ENCODE measurements around the gene PACSIN2.
"Not testable (repeated sequence)": the region's sequence is repeated elsewhere in the genome, so short reads cannot be mapped to it uniquely, and the experiment has no call there.

PACSIN2 gene

GRCh38 chr22:42925598-42925997 is 89.4 kb downstream of the PACSIN2 start:
- no peak for DNase-seq (ENCODE audit: low read depth)

- not testable (repeated sequence) for DNase-seq (ENCODE audit: low read depth)
Measured at GRCh38 chr22:42925031-42925430, 89.9 kb downstream of the PACSIN2 start.

GRCh38 chr22:42924436-42924835 is 90.5 kb downstream of the PACSIN2 start:
- no peak for DNase-seq (ENCODE audit: low read depth)

GRCh38 chr22:42922374-42923191 is 92.4 kb downstream of the PACSIN2 start:
- no peak for DNase-seq (ENCODE audit: low read depth)

GRCh38 chr22:42920101-42920820 is 94.7 kb downstream of the PACSIN2 start:
- no peak for DNase-seq (ENCODE audit: low read depth)

- no peak for DNase-seq (ENCODE audit: low read depth)
Measured at GRCh38 chr22:42919199-42919598, 95.8 kb downstream of the PACSIN2 start.

GRCh38 chr22:42918500-42918899 is 96.4 kb downstream of the PACSIN2 start:
- DNase-seq (ENCODE audit: low read depth) = no peak

GRCh38 chr22:42917358-42917757 is 97.6 kb downstream of the PACSIN2 start:
- not testable (repeated sequence) for DNase-seq (ENCODE audit: low read depth)

GRCh38 chr22:42915980-42916765 is 98.8 kb downstream of the PACSIN2 start:
- no peak for DNase-seq (ENCODE audit: low read depth)

- no peak for DNase-seq (ENCODE audit: low read depth)
Measured at GRCh38 chr22:42914511-42915076, 100.4 kb downstream of the PACSIN2 start.

- no peak for DNase-seq (ENCODE audit: low read depth)
Measured at GRCh38 chr22:42913874-42914510, 101.0 kb downstream of the PACSIN2 start.

- DNase-seq (ENCODE audit: low read depth) = no peak
Measured at GRCh38 chr22:42912059-42912458, 102.9 kb downstream of the PACSIN2 start.

GRCh38 chr22:42910221-42910942 is 104.6 kb downstream of the PACSIN2 start:
- DNase-seq (ENCODE audit: low read depth) = no peak

- no peak for DNase-seq (ENCODE audit: low read depth)
Measured at GRCh38 chr22:42909363-42910058, 105.4 kb downstream of the PACSIN2 start.

GRCh38 chr22:42908374-42908746 is 106.6 kb downstream of the PACSIN2 start:
- DNase-seq (ENCODE audit: low read depth) = no peak

- DNase-seq (ENCODE audit: low read depth) = no peak
Measured at GRCh38 chr22:42907404-42908373, 107.3 kb downstream of the PACSIN2 start.

GRCh38 chr22:42906605-42907348 is 108.2 kb downstream of the PACSIN2 start:
- DNase-seq (ENCODE audit: low read depth) = no peak

- DNase-seq (ENCODE audit: low read depth) = no peak
Measured at GRCh38 chr22:42905702-42906183, 109.2 kb downstream of the PACSIN2 start.

Measured in activated T-cell treated with anti-CD3 and anti-CD28 coated beads for 48 hours (primary cell).